Urothelium cell line (cell line): Measurements from ENCODE around the gene ARL6IP1.
A peak's percentile ranks its signal among the peaks of the same experiment; 100 is the strongest.
"Not testable (repeated sequence)": the region's sequence is repeated elsewhere in the genome, so short reads cannot be mapped to it uniquely, and the experiment has no call there.

ENCODE experiments used
- DNase-seq: peaks from one replicate; pipeline ENCODE4 v3.0.0; 2011; ENCODE audit warnings: low spot score, mixed read lengths
- FAIRE-seq: peaks from 2 replicates; lab custom pipeline; 2011; peaks lifted over from hg19 to GRCh38; lab: Jason Lieb, UNC

The ARL6IP1 gene

DNA sequence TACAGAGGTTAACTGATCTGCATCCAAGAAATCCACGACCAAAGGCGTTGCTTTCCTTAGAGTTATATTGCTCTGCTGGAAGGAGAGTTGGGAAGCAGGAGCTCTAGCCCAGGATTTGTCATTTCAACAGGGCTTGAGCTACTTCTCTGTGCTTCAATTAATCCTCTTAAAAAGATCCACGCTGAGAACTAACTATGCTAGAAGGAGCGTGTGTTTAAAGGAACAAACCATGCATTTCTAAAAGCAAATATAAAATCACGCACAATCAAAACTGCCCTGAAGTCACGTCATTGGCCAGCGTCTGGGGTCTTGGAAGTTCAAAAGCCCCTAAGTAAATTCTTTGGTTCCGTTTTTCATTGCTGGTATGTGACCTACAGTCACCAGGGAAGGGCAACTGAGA, 1.1 kb downstream of the ARL6IP1 start:
- DNase-seq (no peak), FAIRE-seq (no peak)

DNA sequence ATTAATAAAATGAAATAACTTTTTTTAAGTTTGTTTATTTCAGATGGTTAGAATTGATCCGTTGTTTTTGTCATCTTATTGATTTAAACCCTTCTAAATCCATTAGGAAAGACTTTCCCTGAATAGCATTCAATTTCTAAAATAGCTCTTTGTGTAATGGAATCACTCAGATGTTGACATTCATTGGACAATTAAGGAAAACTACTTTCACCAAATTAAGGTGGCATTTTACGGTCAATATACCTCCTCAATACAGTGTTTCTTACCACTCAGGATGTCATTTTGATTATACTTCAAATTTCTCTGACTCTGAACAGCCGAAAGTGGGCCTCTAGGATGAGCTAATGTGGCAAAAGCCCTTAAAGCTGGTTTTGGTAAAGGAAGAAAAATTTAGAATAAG, 1.8 kb downstream of the ARL6IP1 start:
- no peak for DNase-seq
- no peak for FAIRE-seq

DNA sequence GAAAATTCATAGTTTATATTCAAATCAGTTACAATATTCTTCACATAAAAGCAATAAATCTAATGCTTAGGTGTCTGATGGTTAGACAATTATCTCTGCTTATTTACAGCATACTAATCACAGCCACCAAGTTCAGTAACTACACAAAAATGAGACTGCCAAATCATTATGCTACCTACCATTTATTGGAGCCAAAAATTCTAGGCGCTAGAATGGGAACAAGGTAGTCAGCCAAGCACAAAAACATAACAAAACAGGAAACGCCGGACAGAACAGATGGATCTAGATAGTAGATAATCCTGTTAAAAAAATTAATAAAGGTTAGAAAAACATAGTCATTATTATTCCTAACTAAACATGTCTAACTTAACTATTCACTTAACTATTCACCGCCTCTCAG, 3.6 kb downstream of the ARL6IP1 start:
- FAIRE-seq (no peak), DNase-seq (no peak)

GRCh38 chr16:18796377-18796776, 5.0 kb downstream of the ARL6IP1 start:
- FAIRE-seq, result no peak

GRCh38 chr16:18792836-18793433, 8.4 kb downstream of the ARL6IP1 start:
- FAIRE-seq, result no peak
- DNase-seq, result no peak

More at GRCh38 chr16:18796377-18796776, 5.0 kb downstream of the ARL6IP1 start:
- no peak for DNase-seq

DNA sequence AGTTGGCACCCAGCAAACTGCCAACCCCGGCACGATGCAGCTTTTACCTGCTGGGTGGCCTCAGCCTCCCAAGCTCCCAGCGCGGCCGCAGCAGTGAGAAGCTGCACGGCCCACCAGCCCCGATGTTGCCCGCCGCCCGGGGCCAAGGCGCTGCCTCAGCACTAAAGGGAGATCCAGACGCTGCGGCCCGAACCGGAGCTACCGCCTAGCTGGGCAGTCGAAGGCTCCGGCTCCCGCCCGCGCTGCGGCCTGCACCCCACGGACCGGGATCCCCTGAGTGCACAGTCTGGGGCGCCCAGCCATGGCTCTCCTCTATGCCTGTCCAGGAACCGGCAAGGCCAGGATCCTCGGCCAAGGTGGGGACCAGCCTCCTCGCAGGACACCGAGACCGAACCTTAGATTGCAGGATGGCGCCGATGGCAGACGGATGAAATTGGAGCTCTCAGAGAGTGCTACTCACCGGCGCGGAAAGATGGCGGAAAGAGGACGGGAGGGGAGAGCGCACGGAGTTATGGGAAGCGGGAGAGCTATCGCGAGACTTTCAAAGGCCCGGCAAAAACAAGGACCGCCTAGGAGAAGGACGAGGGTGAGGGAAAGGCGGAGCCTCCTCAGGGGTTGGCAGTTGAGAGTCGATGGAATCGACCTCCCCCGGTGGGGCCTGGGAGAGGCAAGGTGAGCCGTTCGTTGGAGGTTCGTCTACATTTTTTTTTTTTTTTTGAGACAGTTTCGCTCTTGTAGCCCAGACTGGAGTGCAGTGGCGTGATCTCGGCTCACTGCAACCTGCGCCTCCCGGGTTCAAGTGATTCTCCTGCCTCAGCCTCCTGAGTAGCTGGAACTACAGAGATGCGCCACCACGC, 11.3 kb downstream of the ARL6IP1 start, which contains the start of gene RPS15A:
TSS of gene RPS15A (minus strand) at position 485 of the 857 bp plus-strand sequence. CDS start 1,221 bp downstream, outside the sequence.
- FAIRE-seq, result no peak
- peak; percentile 95 for DNase-seq

GRCh38 chr16:18789515-18789849, 11.9 kb downstream of the ARL6IP1 start:
- DNase-seq (no peak), FAIRE-seq (no peak)

- no peak for DNase-seq
Observed at GRCh38 chr16:18788828-18789514, 12.4 kb downstream of the ARL6IP1 start.

DNA sequence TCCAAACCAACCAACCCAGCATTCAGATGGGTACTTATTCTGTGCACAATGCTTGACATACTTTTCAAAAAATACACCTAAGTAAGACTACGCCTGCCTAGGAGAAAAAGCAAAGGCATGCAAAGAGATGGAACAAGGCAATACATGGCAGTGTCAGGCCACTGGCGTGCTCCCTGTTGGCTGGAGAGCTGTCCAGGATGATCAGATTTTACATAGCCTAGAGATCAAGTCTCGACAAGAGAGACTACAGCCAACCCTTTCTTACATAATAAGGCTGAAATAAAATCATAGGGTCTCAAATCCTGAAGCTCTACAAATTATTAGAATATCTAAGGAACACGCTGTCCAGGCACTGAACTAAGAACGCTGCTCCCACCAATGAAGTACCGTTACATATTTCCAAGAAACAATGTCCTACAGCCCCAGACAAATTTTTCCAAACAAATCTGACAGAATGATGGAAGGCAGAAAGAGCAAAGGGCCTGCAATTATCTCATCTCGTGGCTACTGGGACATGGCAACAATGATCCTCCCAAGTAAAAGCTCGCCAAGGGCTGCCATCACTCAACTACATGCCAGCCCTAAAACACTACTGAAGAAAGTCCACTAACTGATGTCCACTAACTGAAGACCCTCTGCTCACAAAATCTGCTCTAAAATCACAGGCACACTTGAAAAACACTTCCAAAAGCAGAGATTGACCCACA, 16.3 kb downstream of the ARL6IP1 start:
- DNase-seq (no peak), FAIRE-seq (no peak)

More at GRCh38 chr16:18788828-18789514, 12.4 kb downstream of the ARL6IP1 start:
- FAIRE-seq, result no peak

- FAIRE-seq (no peak), DNase-seq (no peak)
Observed at GRCh38 chr16:18783430-18784341, 17.7 kb downstream of the ARL6IP1 start.

GRCh38 chr16:18782697-18783429, 18.5 kb downstream of the ARL6IP1 start:
- no peak for FAIRE-seq
- no peak for DNase-seq

GRCh38 chr16:18781232-18781631, 20.1 kb downstream of the ARL6IP1 start:
- not testable (repeated sequence) for DNase-seq, FAIRE-seq

DNA sequence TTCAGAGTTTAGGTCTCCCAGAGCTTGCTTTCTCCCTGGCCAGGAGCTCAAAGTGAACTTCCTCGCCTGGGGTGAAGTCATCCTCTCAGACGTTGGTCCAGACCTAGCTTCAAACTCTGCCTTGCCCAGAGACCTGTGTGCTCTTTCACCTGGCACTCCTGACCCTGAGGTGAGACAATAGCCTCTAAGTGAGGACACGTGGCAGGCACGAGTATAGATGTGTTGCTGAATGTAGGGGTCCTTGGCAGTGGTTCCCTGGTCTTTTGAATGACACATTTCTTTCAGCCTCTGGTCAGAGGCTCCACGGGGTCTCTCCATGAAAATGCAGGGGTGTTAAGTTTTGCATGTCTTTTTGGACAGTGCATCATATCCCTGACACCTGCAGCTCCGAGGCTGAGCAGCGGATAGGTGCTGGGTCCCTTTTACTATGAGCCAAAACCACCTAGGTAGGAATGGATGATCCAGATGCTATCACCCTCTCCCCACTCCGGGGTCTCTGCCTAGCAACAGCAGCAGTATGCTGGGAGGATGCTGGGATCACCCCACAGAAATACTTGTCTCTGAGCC, 20.8 kb downstream of the ARL6IP1 start:
- DNase-seq, FAIRE-seq: not testable (repeated sequence)

- not testable (repeated sequence) for DNase-seq, FAIRE-seq
Observed at GRCh38 chr16:18777664-18778063, 23.7 kb downstream of the ARL6IP1 start.

GRCh38 chr16:18776334-18776733, 25.0 kb downstream of the ARL6IP1 start:
- FAIRE-seq, DNase-seq: not testable (repeated sequence)

GRCh38 chr16:18774651-18775050, 26.7 kb downstream of the ARL6IP1 start:
- FAIRE-seq, DNase-seq: not testable (repeated sequence)

- FAIRE-seq, DNase-seq: not testable (repeated sequence)
Observed at GRCh38 chr16:18772171-18772570, 29.2 kb downstream of the ARL6IP1 start.

GRCh38 chr16:18770336-18770962, 30.9 kb downstream of the ARL6IP1 start:
- DNase-seq, FAIRE-seq: not testable (repeated sequence)
